NCI-H82 (cell line): Measurements from ENCODE around the gene RGS19.

Source experiments
- DNase-seq: peaks from one replicate; lab custom pipeline; 2025; lab: John Stamatoyannopoulos, UW

Gene RGS19

GRCh38 chr20:64077094-64077493 lies 2.2 kb downstream of the RGS19 start:
- DNase-seq: no peak

GRCh38 chr20:64076061-64076997 lies 3.0 kb downstream of the RGS19 start:
- no peak for DNase-seq

GRCh38 chr20:64075556-64075955 lies 3.8 kb downstream of the RGS19 start:
- DNase-seq: no peak

GRCh38 chr20:64074963-64075362 lies 4.4 kb downstream of the RGS19 start:
- no peak for DNase-seq

- DNase-seq: no peak
These were observed 5.0 kb downstream of the RGS19 start for GRCh38 chr20:64074184-64074789.

GRCh38 chr20:64073476-64074183 lies 5.7 kb downstream of the RGS19 start:
- no peak for DNase-seq

GRCh38 chr20:64072498-64073063 lies 6.7 kb downstream of the RGS19 start:
- no peak for DNase-seq

GRCh38 chr20:64071341-64072332 lies 7.7 kb downstream of the RGS19 start:
- no peak for DNase-seq

- no peak for DNase-seq
These were observed 8.9 kb downstream of the RGS19 start for GRCh38 chr20:64070244-64070993.

- DNase-seq: peak; percentile 66
These were observed 9.6 kb downstream of the RGS19 start for GRCh38 chr20:64069614-64070243.

- no peak for DNase-seq
These were observed 10.1 kb downstream of the RGS19 start for GRCh38 chr20:64069209-64069613.

- no peak for DNase-seq
These were observed 10.7 kb downstream of the RGS19 start for GRCh38 chr20:64068386-64069208.

- DNase-seq: no peak
These were observed 11.5 kb downstream of the RGS19 start for GRCh38 chr20:64067733-64068307.

GRCh38 chr20:64067005-64067632 lies 12.2 kb downstream of the RGS19 start:
- no peak for DNase-seq

GRCh38 chr20:64065974-64066343 lies 13.4 kb downstream of the RGS19 start:
- DNase-seq: no peak

GRCh38 chr20:64065062-64065973 lies 14.0 kb downstream of the RGS19 start:
- DNase-seq: no peak

- DNase-seq: no peak
These were observed 15.1 kb downstream of the RGS19 start for GRCh38 chr20:64064145-64064698.
